HG03521 (cell line): ENCODE data around the gene TSGA10.

Source experiments
- ATAC-seq: cut with Tn5 transposase; IDR thresholded peaks from one replicate; pipeline ENCODE4 v1.9.1; 2021; ENCODE audit warnings: mild to moderate bottlenecking, moderate library complexity; ENCODE audit not compliant: unreplicated experiment

TSGA10 gene

GRCh38 chr2:98948956-98949739, 205.6 kb downstream of the TSGA10 start:
- ATAC-seq, result no peak

GRCh38 chr2:98947554-98947953, 207.2 kb downstream of the TSGA10 start:
- ATAC-seq, result no peak
